Fibroblast of skin of right quadriceps (primary cell): ENCODE results near the gene SYNE3.

Source experiments
- DNase-seq: peaks from one replicate; pipeline ENCODE4 v3.0.0-alpha.2; 2013

The SYNE3 gene

GRCh38 chr14:95516554-95517181, at the start of gene SYNE3:
SYNE3 (minus strand) TSS chr14:95516650; CDS start chr14:95475821, 40,829 bp downstream.
- DNase-seq, result peak; percentile 43

- DNase-seq, result no peak
Measured at GRCh38 chr14:95564060-95564459, 47.6 kb upstream of the SYNE3 start.

- no peak for DNase-seq
Measured at GRCh38 chr14:95562892-95563685, 46.6 kb upstream of the SYNE3 start.

- peak; percentile 66 for DNase-seq
Measured at GRCh38 chr14:95561001-95561412, 44.6 kb upstream of the SYNE3 start.

- no peak for DNase-seq
Measured at GRCh38 chr14:95559203-95559602, 42.8 kb upstream of the SYNE3 start.

GRCh38 chr14:95557832-95558231, 41.4 kb upstream of the SYNE3 start:
- no peak for DNase-seq

GRCh38 chr14:95557291-95557690, 40.8 kb upstream of the SYNE3 start:
- DNase-seq, result no peak

- no peak for DNase-seq
Measured at GRCh38 chr14:95555053-95555452, 38.6 kb upstream of the SYNE3 start.

- DNase-seq, result no peak
Measured at GRCh38 chr14:95553141-95553540, 36.7 kb upstream of the SYNE3 start.

- no peak for DNase-seq
Measured at GRCh38 chr14:95551435-95551834, 35.0 kb upstream of the SYNE3 start.

GRCh38 chr14:95549656-95550585, 33.5 kb upstream of the SYNE3 start:
- DNase-seq, result no peak

GRCh38 chr14:95548328-95548929, 32.0 kb upstream of the SYNE3 start:
- DNase-seq, result no peak

- DNase-seq, result peak; percentile 45
Measured at GRCh38 chr14:95547626-95548327, 31.3 kb upstream of the SYNE3 start.

GRCh38 chr14:95547272-95547625, 30.8 kb upstream of the SYNE3 start:
- DNase-seq, result no peak

GRCh38 chr14:95545515-95546168, 29.2 kb upstream of the SYNE3 start:
- DNase-seq, result peak; percentile 84

GRCh38 chr14:95544588-95544987, 28.1 kb upstream of the SYNE3 start:
- DNase-seq, result no peak

GRCh38 chr14:95543021-95543420, 26.6 kb upstream of the SYNE3 start:
- no peak for DNase-seq

GRCh38 chr14:95541932-95542930, 25.8 kb upstream of the SYNE3 start:
- DNase-seq, result no peak

- DNase-seq, result no peak
Measured at GRCh38 chr14:95541346-95541745, 24.9 kb upstream of the SYNE3 start.

- DNase-seq, result no peak
Measured at GRCh38 chr14:95540236-95540855, 23.9 kb upstream of the SYNE3 start.
